ENCODE data around the gene SPDYE4.
"Not testable (repeated sequence)": the region's sequence is repeated elsewhere in the genome, so short reads cannot be mapped to it uniquely, and the experiment has no call there.

SPDYE4 gene

GRCh38 chr17:8758137-8758596, at the start of gene SPDYE4:
SPDYE4 (minus strand) TSS chr17:8758546; CDS start chr17:8758382, 164 bp downstream.
- no peak within 1 kb of the TSS for H3K4me3 ChIP-seq (ENCODE audit: low read depth, low read length)
- no peak for DNase-seq (ENCODE audit: low read depth)
- no peak for TF ChIP-seq CTCF (IDR thresholded peaks at IDR 0.05; ENCODE audit: low read depth, low read length)
- no peak for TF ChIP-seq MAX (IDR thresholded peaks at IDR 0.05; ENCODE audit: low read depth, low read length)
- no peak for TF ChIP-seq MYC (IDR thresholded peaks at IDR 0.05; ENCODE audit: low read depth, low read length)
- no peak for TF ChIP-seq POLR2A (IDR thresholded peaks at IDR 0.05; ENCODE audit: extremely low read depth, insufficient read length)

GRCh38 chr17:8806926-8807550, 48.7 kb upstream of the SPDYE4 start:
- no peak overlapping the region for H3K4me3 ChIP-seq (ENCODE audit: low read depth, low read length)
- no peak for TF ChIP-seq MYC (IDR thresholded peaks at IDR 0.05; ENCODE audit: low read depth, low read length)
- no peak for TF ChIP-seq POLR2A (IDR thresholded peaks at IDR 0.05; ENCODE audit: extremely low read depth, insufficient read length)
- no peak for TF ChIP-seq MAX (IDR thresholded peaks at IDR 0.05; ENCODE audit: low read depth, low read length)
- no peak for TF ChIP-seq CTCF (IDR thresholded peaks at IDR 0.05; ENCODE audit: low read depth, low read length)
- peak; percentile 72 for DNase-seq (ENCODE audit: low read depth)

GRCh38 chr17:8806253-8806925, 48.0 kb upstream of the SPDYE4 start:
- no peak overlapping the region for H3K4me3 ChIP-seq (ENCODE audit: low read depth, low read length)
- no peak for TF ChIP-seq MYC (IDR thresholded peaks at IDR 0.05; ENCODE audit: low read depth, low read length)
- TF ChIP-seq CTCF (IDR thresholded peaks at IDR 0.05; ENCODE audit: low read depth, low read length): no peak
- no peak for TF ChIP-seq MAX (IDR thresholded peaks at IDR 0.05; ENCODE audit: low read depth, low read length)
- TF ChIP-seq POLR2A (IDR thresholded peaks at IDR 0.05; ENCODE audit: extremely low read depth, insufficient read length): no peak
- no peak for DNase-seq (ENCODE audit: low read depth)

GRCh38 chr17:8805396-8805795, 47.0 kb upstream of the SPDYE4 start:
- H3K4me3 ChIP-seq (ENCODE audit: low read depth, low read length); DNase-seq (ENCODE audit: low read depth): not testable (repeated sequence)

- no peak for TF ChIP-seq POLR2A (IDR thresholded peaks at IDR 0.05; ENCODE audit: extremely low read depth, insufficient read length)
- TF ChIP-seq CTCF (IDR thresholded peaks at IDR 0.05; ENCODE audit: low read depth, low read length): no peak
- TF ChIP-seq MAX (IDR thresholded peaks at IDR 0.05; ENCODE audit: low read depth, low read length): no peak
- no peak for TF ChIP-seq MYC (IDR thresholded peaks at IDR 0.05; ENCODE audit: low read depth, low read length)
- DNase-seq (ENCODE audit: low read depth): peak; percentile 11
Measured at GRCh38 chr17:8803531-8804420, 45.4 kb upstream of the SPDYE4 start.

More at GRCh38 chr17:8803531-8804420, 45.4 kb upstream of the SPDYE4 start:
- no peak overlapping the region for H3K4me3 ChIP-seq (ENCODE audit: low read depth, low read length)
